NCI-H748 treated with DMSO at 0.1 percent for 48 hours (cell line): ENCODE results near the gene NTM.

Experiments used
- DNase-seq: peaks from one replicate; lab custom pipeline; 2025; lab: John Stamatoyannopoulos, UW

NTM gene

GRCh38 chr11:132154781-132155180 lies 784.4 kb downstream of the NTM start:
- no peak for DNase-seq

GRCh38 chr11:132158091-132158490 lies 787.7 kb downstream of the NTM start:
- DNase-seq, result peak; percentile 29

- no peak for DNase-seq
These were observed 788.3 kb downstream of the NTM start for GRCh38 chr11:132158696-132159095.

GRCh38 chr11:132161403-132162078 lies 791.1 kb downstream of the NTM start:
- no peak for DNase-seq

GRCh38 chr11:132168344-132168981 lies 798.0 kb downstream of the NTM start:
- DNase-seq, result no peak

- DNase-seq, result no peak
These were observed 800.6 kb downstream of the NTM start for GRCh38 chr11:132171031-132171430.

GRCh38 chr11:132174362-132175255 lies 804.2 kb downstream of the NTM start:
- no peak for DNase-seq

- DNase-seq, result no peak
These were observed 806.7 kb downstream of the NTM start for GRCh38 chr11:132177106-132177505.

- no peak for DNase-seq
These were observed 813.7 kb downstream of the NTM start for GRCh38 chr11:132184079-132184478.

GRCh38 chr11:132185726-132186592 lies 815.5 kb downstream of the NTM start:
- DNase-seq, result peak; percentile 13

GRCh38 chr11:132186699-132187098 lies 816.3 kb downstream of the NTM start:
- no peak for DNase-seq

GRCh38 chr11:132187386-132187785 lies 817.0 kb downstream of the NTM start:
- DNase-seq, result no peak

GRCh38 chr11:132187814-132188213 lies 817.4 kb downstream of the NTM start:
- no peak for DNase-seq

- DNase-seq, result no peak
These were observed 826.5 kb downstream of the NTM start for GRCh38 chr11:132196928-132197327.

GRCh38 chr11:132200353-132200936 lies 830.0 kb downstream of the NTM start:
- DNase-seq, result peak; percentile 41

- DNase-seq, result no peak
These were observed 832.2 kb downstream of the NTM start for GRCh38 chr11:132202621-132203020.

GRCh38 chr11:132205006-132205405 lies 834.6 kb downstream of the NTM start:
- no peak for DNase-seq

GRCh38 chr11:132205496-132205895 lies 835.1 kb downstream of the NTM start:
- no peak for DNase-seq

- no peak for DNase-seq
These were observed 836.6 kb downstream of the NTM start for GRCh38 chr11:132206993-132207392.

GRCh38 chr11:132208477-132209055 lies 838.2 kb downstream of the NTM start:
- DNase-seq, result no peak

GRCh38 chr11:132211479-132211878 lies 841.1 kb downstream of the NTM start:
- DNase-seq, result no peak
